GM18517 (cell line): ENCODE measurements around the gene VSTM2L.
A peak's percentile ranks its signal among the peaks of the same experiment; 100 is the strongest.
"Not testable (repeated sequence)": the region's sequence is repeated elsewhere in the genome, so short reads cannot be mapped to it uniquely, and the experiment has no call there.

Experiments used
- ATAC-seq: cut with Tn5 transposase; IDR thresholded peaks from one replicate; pipeline ENCODE4 v1.9.1; 2021; ENCODE audit warnings: mild to moderate bottlenecking, moderate library complexity; ENCODE audit not compliant: unreplicated experiment

Gene VSTM2L

GRCh38 chr20:37902504-37903313 is at the start of gene VSTM2L:
VSTM2L (plus strand) TSS chr20:37903127; CDS start chr20:37903351, 224 bp downstream.
- no peak for ATAC-seq

- peak; percentile 77 for ATAC-seq
Measured at GRCh38 chr20:37853823-37854375, 49.0 kb upstream of the VSTM2L start.

- not testable (repeated sequence) for ATAC-seq
Measured at GRCh38 chr20:37856034-37856433, 46.9 kb upstream of the VSTM2L start.

- ATAC-seq: no peak
Measured at GRCh38 chr20:37856932-37857660, 45.8 kb upstream of the VSTM2L start.

- no peak for ATAC-seq
Measured at GRCh38 chr20:37859406-37860171, 43.3 kb upstream of the VSTM2L start.

GRCh38 chr20:37863289-37863688 is 39.6 kb upstream of the VSTM2L start:
- no peak for ATAC-seq

- no peak for ATAC-seq
Measured at GRCh38 chr20:37864298-37864697, 38.6 kb upstream of the VSTM2L start.

GRCh38 chr20:37866051-37866450 is 36.9 kb upstream of the VSTM2L start:
- no peak for ATAC-seq

GRCh38 chr20:37867289-37868195 is 35.4 kb upstream of the VSTM2L start:
- ATAC-seq: no peak

GRCh38 chr20:37868851-37869333 is 34.0 kb upstream of the VSTM2L start:
- ATAC-seq: no peak

GRCh38 chr20:37869334-37869861 is 33.5 kb upstream of the VSTM2L start:
- no peak for ATAC-seq

GRCh38 chr20:37870294-37870693 is 32.6 kb upstream of the VSTM2L start:
- no peak for ATAC-seq

GRCh38 chr20:37871751-37872150 is 31.2 kb upstream of the VSTM2L start:
- ATAC-seq: no peak

GRCh38 chr20:37872161-37872560 is 30.8 kb upstream of the VSTM2L start:
- ATAC-seq: no peak

GRCh38 chr20:37873884-37874283 is 29.0 kb upstream of the VSTM2L start:
- no peak for ATAC-seq

GRCh38 chr20:37875460-37876175 is 27.3 kb upstream of the VSTM2L start:
- ATAC-seq: no peak

GRCh38 chr20:37876863-37877262 is 26.1 kb upstream of the VSTM2L start:
- ATAC-seq: no peak

GRCh38 chr20:37877832-37878772 is 24.8 kb upstream of the VSTM2L start:
- ATAC-seq: no peak
